PFSK-1 (cell line): ENCODE results near the gene KIRREL2.
A peak's percentile ranks its signal among the peaks of the same experiment; 100 is the strongest.

Source experiments
- FOXP2 ChIP-seq: optimal IDR thresholded peaks from 2 replicates; pipeline ENCODE3; 2011; ENCODE audit warnings: borderline replicate concordance, control low read depth, inconsistent platforms; ENCODE audit not compliant: insufficient read depth; ENCODE audit errors: extremely low read length, extremely low read depth
- POLR2AphosphoS5 ChIP-seq: IDR thresholded peaks from 2 replicates; pipeline ENCODE4 v1.6.1; 2012; ENCODE audit warnings: low read depth, mild to moderate bottlenecking, control low read depth, low read length, moderate library complexity
- SIN3A ChIP-seq: IDR thresholded peaks from 2 replicates; pipeline ENCODE4 v1.6.1; 2012; ENCODE audit warnings: mild to moderate bottlenecking, low read length, moderate library complexity, borderline replicate concordance; ENCODE audit not compliant: insufficient read depth
- TAF1 ChIP-seq: IDR thresholded peaks from 2 replicates; pipeline ENCODE4 v1.6.1; 2012; ENCODE audit warnings: low read length, control low read depth, borderline replicate concordance; ENCODE audit not compliant: insufficient read depth
- TF ChIP-seq, protein P1 (sequence below), 2 experiments: IDR thresholded peaks; 2 replicates each; pipeline versions ENCODE4 v1.6.1 to v1.8.0; 2011 to 2012; ENCODE audit warnings: low read depth in 2 of 2, low read length in 2 of 2, control low read depth in 1 of 2, inconsistent platforms in 1 of 2, mild to moderate bottlenecking in 1 of 2, moderate library complexity in 1 of 2; ENCODE audit not compliant: insufficient read depth in 1 of 2

The KIRREL2 gene

GRCh38 chr19:35874392-35874930 is 17.8 kb downstream of the KIRREL2 start:
- TF ChIP-seq POLR2AphosphoS5, result no peak
- TF ChIP-seq SIN3A, result no peak
- TF ChIP-seq FOXP2, result no peak
- TF ChIP-seq TAF1, result no peak
- TF ChIP-seq, protein P1, sequence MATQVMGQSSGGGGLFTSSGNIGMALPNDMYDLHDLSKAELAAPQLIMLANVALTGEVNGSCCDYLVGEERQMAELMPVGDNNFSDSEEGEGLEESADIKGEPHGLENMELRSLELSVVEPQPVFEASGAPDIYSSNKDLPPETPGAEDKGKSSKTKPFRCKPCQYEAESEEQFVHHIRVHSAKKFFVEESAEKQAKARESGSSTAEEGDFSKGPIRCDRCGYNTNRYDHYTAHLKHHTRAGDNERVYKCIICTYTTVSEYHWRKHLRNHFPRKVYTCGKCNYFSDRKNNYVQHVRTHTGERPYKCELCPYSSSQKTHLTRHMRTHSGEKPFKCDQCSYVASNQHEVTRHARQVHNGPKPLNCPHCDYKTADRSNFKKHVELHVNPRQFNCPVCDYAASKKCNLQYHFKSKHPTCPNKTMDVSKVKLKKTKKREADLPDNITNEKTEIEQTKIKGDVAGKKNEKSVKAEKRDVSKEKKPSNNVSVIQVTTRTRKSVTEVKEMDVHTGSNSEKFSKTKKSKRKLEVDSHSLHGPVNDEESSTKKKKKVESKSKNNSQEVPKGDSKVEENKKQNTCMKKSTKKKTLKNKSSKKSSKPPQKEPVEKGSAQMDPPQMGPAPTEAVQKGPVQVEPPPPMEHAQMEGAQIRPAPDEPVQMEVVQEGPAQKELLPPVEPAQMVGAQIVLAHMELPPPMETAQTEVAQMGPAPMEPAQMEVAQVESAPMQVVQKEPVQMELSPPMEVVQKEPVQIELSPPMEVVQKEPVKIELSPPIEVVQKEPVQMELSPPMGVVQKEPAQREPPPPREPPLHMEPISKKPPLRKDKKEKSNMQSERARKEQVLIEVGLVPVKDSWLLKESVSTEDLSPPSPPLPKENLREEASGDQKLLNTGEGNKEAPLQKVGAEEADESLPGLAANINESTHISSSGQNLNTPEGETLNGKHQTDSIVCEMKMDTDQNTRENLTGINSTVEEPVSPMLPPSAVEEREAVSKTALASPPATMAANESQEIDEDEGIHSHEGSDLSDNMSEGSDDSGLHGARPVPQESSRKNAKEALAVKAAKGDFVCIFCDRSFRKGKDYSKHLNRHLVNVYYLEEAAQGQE (IDR thresholded peaks at IDR 0.05; ENCODE audit: insufficient read depth in 1 of 2, low read depth in 2 of 2, low read length in 2 of 2), result no peak

DNA sequence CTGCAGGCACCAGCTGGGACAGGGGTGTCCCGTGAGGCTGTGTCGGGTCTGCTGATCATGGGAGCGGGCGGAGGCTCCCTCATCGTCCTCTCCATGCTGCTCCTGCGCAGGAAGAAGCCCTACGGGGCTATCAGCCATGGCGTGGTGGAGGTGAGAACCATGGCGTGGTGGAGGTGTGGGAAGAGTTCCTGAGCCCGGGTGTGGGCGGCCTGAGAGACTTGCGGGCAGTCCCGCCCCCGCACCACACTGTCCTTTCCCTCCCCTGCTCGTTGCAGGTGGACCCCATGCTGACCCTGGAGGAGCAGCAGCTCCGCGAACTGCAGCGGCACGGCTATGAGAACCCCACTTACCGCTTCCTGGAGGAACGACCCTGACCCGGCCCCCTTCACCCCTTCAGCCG is 22.4 kb downstream of the KIRREL2 start:
- TF ChIP-seq POLR2AphosphoS5 (no peak), FOXP2 (no peak), TAF1 (no peak), SIN3A (no peak)
- TF ChIP-seq, protein P1 (IDR thresholded peaks at IDR 0.05; ENCODE audit: insufficient read depth in 1 of 2, low read depth in 2 of 2, low read length in 2 of 2), result no peak

DNA sequence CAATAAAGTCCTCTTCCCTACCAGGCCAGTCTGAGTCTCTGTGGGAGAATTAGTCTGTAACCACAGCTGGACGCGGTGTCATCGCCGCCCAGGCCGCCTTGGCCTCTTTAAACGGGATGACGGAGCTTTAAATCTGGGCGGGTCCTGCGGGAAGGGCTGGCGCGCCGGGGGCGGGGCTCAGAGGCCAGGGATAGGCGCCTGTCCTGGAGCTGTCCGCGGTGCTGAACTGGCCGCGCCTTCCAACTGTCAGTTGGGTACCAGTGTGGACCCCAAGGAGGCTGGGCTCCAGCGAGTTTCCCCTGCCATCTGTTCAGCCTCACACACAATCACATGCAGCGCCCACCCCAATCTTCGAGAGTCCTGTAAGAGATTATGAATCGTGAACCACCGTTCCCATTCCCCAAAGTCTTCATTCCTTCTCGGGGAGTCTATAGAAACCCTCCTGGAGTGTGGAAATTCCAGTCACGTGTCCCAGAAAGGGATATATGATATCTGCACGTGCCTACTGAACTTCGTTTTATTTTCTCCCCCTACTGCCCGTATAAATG is 23.1 kb downstream of the KIRREL2 start:
- TF ChIP-seq, protein P1 (IDR thresholded peaks at IDR 0.05; ENCODE audit: insufficient read depth in 1 of 2, low read depth in 2 of 2, low read length in 2 of 2), result peak; percentile 99 to 100
- peak; percentile 67 for TF ChIP-seq FOXP2
- no peak for TF ChIP-seq POLR2AphosphoS5
- no peak for TF ChIP-seq TAF1
- peak; percentile 97; the same call in 1 of the 2 replicates for TF ChIP-seq SIN3A

DNA sequence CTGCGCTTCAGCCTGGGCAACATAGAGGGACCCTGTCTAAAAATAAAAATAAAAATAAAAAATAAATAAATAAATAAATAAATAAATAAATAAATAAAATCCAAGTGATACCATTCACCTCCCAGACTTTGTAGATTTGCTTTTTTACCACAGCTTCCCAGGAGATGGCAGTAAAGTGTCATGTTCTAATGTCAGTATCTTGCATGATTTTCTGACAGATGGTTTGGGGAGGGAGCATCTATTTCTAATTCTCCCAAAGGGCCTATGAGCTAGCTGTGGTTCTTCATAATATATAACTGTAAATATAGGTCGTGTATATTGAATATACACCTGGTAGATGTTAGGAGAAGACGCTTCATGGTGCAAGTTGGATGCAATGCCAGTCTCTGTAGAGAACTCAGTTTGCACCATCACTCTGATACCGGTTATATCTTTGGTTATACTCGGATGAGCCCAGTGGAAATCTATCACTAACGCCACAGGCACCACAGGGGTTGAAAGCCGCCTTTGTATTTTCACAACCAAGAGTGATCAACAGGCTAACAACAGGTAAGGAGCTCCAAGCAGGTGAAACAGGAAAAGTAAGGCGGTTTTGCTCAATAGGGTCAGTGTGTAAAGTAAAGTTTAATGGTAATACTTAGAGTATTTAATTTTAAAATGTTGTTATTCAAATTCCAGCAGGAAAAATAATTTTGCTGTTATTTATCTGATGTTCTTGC is 25.6 kb downstream of the KIRREL2 start:
- TF ChIP-seq SIN3A, result no peak
- TF ChIP-seq, protein P1 (IDR thresholded peaks at IDR 0.05; ENCODE audit: insufficient read depth in 1 of 2, low read depth in 2 of 2, low read length in 2 of 2), result peak in 1 of 2 experiments; percentile 48; a peak in 2 of 4 replicates
